GM12801 (cell line): ENCODE results near the gene CLASP2.

ENCODE experiments used
- TF ChIP-seq, protein P1 (sequence below): IDR thresholded peaks from one replicate; pipeline ENCODE4 v1.5.1; 2011; ENCODE audit warnings: control low read depth; ENCODE audit not compliant: insufficient read length; ENCODE audit errors: extremely low read depth

Gene CLASP2

DNA sequence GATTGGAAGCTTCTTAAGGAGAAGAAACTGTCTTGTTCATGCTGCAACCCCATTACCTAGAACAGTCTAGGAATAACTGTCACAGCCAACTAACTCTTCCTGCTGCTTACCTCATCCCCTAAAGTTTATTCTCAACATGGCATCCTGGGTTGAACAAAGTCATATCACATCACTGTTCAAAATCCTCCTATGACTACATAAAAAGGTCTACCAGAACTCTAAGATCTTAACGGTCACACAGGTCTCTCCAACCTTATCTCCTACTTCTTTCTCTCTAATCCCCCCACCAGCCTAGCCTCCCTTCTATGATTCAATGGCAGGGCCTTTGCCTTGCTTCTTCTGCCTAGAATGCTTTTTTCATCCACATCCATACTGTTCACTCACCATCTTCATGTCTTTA, 69.3 kb downstream of the CLASP2 start:
- TF ChIP-seq, protein P1, sequence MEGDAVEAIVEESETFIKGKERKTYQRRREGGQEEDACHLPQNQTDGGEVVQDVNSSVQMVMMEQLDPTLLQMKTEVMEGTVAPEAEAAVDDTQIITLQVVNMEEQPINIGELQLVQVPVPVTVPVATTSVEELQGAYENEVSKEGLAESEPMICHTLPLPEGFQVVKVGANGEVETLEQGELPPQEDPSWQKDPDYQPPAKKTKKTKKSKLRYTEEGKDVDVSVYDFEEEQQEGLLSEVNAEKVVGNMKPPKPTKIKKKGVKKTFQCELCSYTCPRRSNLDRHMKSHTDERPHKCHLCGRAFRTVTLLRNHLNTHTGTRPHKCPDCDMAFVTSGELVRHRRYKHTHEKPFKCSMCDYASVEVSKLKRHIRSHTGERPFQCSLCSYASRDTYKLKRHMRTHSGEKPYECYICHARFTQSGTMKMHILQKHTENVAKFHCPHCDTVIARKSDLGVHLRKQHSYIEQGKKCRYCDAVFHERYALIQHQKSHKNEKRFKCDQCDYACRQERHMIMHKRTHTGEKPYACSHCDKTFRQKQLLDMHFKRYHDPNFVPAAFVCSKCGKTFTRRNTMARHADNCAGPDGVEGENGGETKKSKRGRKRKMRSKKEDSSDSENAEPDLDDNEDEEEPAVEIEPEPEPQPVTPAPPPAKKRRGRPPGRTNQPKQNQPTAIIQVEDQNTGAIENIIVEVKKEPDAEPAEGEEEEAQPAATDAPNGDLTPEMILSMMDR = no peak

DNA sequence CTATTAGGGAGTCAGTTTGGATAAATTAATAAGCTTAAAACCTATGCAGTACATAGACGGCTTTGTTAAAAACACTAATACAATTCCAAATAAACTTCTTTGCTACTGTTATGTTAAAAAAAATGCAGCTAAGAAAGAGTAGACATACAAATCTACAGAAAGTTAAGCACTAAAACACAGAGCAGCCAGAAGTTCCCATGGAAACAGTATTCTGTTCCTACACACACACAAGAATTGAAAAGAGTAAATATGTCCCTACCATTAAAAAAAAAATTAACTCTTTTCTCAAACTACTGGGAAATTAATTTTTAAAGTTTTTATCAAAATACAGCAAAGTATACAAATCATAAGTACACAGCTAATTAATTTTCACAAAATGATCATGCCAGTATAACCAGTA, 71.6 kb downstream of the CLASP2 start:
- TF ChIP-seq, protein P1 = no peak

DNA sequence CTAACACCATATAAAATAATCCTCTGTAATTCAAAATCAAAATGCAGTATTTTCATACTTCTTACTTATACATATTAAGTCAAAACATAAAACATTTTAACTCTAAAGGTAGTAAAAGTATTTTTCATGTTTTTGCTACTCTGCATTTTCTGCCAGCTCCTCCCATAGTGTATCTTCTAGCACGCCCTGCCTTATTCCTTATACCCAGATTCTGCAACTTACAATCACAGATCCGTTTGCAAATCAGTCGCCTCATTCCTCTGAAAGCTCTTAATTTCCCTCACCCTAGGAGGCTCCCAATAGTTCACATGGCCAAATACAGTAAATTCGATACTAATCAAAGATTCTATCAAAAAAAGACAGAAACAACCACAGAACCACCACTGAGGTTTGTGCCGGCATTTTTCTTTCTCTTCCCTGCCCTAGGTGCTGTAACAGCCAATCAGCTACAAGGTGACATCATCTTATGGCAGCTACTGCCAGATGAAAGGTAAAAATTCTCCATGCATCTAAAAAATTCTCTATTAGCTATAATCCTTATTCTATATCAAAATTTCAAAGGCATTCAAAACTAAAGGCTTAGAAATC, 72.9 kb downstream of the CLASP2 start:
- TF ChIP-seq, protein P1 = no peak

DNA sequence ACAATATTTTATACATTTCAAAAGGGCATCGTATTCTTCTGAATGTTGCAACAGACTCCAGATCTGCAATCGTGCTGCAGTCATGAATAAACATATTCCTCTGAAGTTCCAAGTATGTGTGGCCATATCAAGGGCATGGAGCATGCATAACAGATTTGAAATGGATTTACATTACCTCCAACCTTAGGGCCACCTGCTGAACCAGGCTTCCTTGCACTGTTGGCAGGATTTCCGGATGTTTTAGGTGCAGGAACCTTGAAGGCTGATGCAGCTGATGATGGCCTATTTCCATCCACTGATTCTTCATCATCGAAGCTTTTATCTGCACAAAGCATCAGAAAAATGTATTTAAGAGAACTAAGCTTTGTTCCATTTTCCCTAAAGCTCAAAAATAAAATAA, 73.5 kb downstream of the CLASP2 start:
- TF ChIP-seq, protein P1 = no peak

DNA sequence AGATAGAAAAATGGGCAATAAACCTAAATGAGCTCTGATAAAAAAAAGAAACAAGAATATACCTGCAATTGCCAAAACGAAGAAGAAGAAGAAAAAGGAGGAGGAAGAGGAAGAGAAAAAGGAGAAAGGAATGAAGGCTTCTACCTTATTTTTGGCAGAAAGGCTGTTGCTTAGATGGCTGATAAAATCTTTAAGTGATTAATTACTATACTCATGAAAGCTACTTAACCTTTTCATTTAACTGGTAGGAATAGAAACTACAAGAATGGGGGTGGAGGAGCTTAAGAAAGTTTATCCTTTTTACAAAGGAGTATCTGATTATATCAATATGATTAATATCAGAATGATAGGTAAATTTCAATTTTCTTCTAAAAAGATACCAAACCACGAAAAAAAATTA, 75.2 kb downstream of the CLASP2 start:
- TF ChIP-seq, protein P1 = no peak

DNA sequence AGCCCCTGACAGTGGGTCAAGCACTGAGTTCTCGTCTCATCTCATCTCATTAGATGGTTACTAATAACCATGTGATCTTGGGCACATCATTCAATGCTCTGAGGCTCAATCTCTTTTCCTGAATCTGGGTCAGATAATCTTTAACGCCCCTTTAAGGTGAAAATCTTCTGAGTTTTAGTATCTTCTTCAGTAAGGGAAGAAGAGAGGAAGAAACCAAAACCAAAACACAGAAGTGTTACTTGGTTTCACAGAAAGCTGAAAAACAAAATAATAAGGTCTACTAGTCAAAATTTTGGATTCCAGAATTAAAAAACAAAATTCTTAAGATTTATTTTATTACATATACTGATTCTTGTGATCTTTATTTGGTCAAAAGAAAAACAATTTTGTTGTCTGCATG, 78.2 kb downstream of the CLASP2 start:
- TF ChIP-seq, protein P1 = no peak

DNA sequence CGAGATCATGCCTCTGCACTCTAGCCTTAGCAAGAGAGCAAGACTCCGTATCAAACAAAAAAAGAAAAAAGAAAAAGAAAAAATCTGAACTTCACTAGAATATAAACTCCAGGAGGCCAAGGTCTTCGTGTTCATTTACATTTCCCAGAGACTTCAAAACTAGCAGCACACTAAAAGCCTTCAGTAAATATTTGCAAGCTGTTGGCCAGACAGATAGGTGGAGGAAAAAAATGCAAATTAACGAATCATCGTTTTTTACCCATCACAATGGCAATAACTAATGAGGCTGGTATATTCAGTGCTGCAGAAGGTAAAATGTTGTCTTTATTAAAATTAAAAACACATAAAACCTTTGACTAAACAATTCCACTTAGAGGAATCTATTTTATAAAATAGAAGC, 80.6 kb downstream of the CLASP2 start:
- TF ChIP-seq, protein P1 = no peak
